ENCODE results near the gene NFYA. TPM values are rescaled to one million over a fixed set of nuclear protein-coding genes. Genes with fewer than 3 reads are reported as not detected.

Gene NFYA
- total and polyA plus RNA-seq, 9 of the 15 experiments (the other 6 are each of a cell fraction or from before 2014, with no cell fraction given), result 7.3 to 37.1 (median 21.8) TPM

DNA sequence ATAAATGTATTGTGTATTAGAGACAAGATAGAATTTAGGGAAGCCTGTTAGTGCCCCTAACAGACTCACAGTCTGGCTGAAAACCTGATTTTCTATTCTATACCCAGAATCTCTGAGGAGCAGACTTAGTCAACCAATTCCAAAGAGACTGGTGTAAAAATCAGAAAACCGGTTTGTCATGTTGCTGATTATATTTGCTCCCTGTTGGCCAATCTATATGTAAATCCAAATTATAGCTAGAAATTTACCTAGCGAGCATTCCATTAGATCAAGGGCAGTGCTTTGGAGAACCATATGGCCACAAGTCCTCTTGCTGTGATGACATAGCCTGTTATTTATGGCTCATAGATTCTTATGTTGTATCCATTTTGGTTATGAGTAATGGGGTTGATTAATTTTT, 4.8 kb downstream of the NFYA start:
- peaks cover 9 to 17% of the 10 kb centered on the region in 2 experiments for H3K4me1 ChIP-seq (replicated peaks in 1 of 2; ENCODE audit: control insufficient read depth in 2 of 2, insufficient read depth in 2 of 2, low read length in 2 of 2)

GRCh38 chr6:41078101-41078500, 5.3 kb downstream of the NFYA start:
- no peaks in the 10 kb centered on the region for H3K9me3 ChIP-seq (replicated peaks; ENCODE audit: control insufficient read depth, insufficient read depth, low read depth, low read length)
- peaks cover 7 to 17% of the 10 kb centered on the region in 2 experiments for H3K4me1 ChIP-seq (replicated peaks in 1 of 2; ENCODE audit: control insufficient read depth in 2 of 2, insufficient read depth in 2 of 2, low read length in 2 of 2)
- 91% methylated on average over 3 of the region's 3 CpGs for WGBS (ENCODE audit: insufficient coverage, low coverage, missing lambda C conversion rate)
- peaks cover 64% of the 10 kb centered on the region for H3K79me2 ChIP-seq (ENCODE audit: control insufficient read depth, insufficient read depth, low read length)
- H3K4me3 ChIP-seq, result no peak overlapping the region
- no peaks in the 10 kb centered on the region for H3K9me1 ChIP-seq (ENCODE audit: control insufficient read depth, insufficient read depth, low read length)
- ChIA-PET POLR2A (no interaction called here), CTCF (ENCODE audit: low intra/inter-chr PET ratio) (no interaction called here)
- H3K27me3 ChIP-seq (ENCODE audit: control insufficient read depth in 2 of 2, insufficient read depth in 2 of 2, low read length in 2 of 2), result no peaks in the 10 kb centered on the region
- TF ChIP-seq FIP1L1 (IDR thresholded peaks at IDR 0.05; ENCODE audit: low read depth, low read length, poor library complexity, severe bottlenecking) (no peak), TAF9B (IDR thresholded peaks at IDR 0.05; ENCODE audit: partially characterized antibody) (no peak), CHD4 (IDR thresholded peaks at IDR 0.05; ENCODE audit: insufficient read depth, insufficient replicate concordance, low read depth, low read length, poor library complexity, severe bottlenecking) (no peak), SMARCA4 (IDR thresholded peaks at IDR 0.05) (no peak), KDM1A (IDR thresholded peaks at IDR 0.05) (no peak), NUFIP1 (IDR thresholded peaks at IDR 0.05; ENCODE audit: partially characterized antibody) (no peak), ZBTB11 (CRISPR knock-in tag; IDR thresholded peaks at IDR 0.05) (no peak), ASH1L (IDR thresholded peaks at IDR 0.05; ENCODE audit: borderline replicate concordance, low read depth, partially characterized antibody) (no peak), DACH1 (IDR thresholded peaks at IDR 0.05; ENCODE audit: partially characterized antibody) (no peak), ATF4 (CRISPR knock-in tag; IDR thresholded peaks at IDR 0.05) (no peak)
- FAIRE-seq (no peak), DNase-seq (ENCODE audit: extremely low read depth in 1 of 4, low spot score in 3 of 4) (no peak), ATAC-seq (no peak)
- no peaks in the 10 kb centered on the region for H4K20me1 ChIP-seq (replicated peaks; ENCODE audit: control insufficient read depth, insufficient read depth, low read length)
- H2AFZ ChIP-seq (ENCODE audit: low read depth, low read length), result no peak overlapping the region
- intact Hi-C loops (cut with micrococcal nuclease) (no loop called here), in situ Hi-C loops (cut with MboI) (no loop called here)
- BruUV-seq (replicated peaks), result no TSS peak
- H3K9ac ChIP-seq (ENCODE audit: insufficient read depth in 1 of 2, low read depth in 2 of 2, low read length in 2 of 2), result no peak overlapping the region
- H3K27ac ChIP-seq (ENCODE audit: extremely low read depth, low read depth, low read length), result no peak overlapping the region
- H3K36me3 ChIP-seq (ENCODE audit: control insufficient read depth, insufficient read depth, low read length), result peaks cover 48% of the 10 kb centered on the region
- H3K4me2 ChIP-seq (ENCODE audit: insufficient read depth, low read length), result no peak overlapping the region

More for the DNA sequence above, 4.8 kb downstream of the NFYA start:
- ATAC-seq, result no peak
- ChIA-PET CTCF (ENCODE audit: low intra/inter-chr PET ratio) (no interaction called here), POLR2A (interaction anchor here (1.3 kb wide), 1 partner anchor 54 kb away, joined by 3 read pairs; no protein-coding TSS in a partner anchor)
- Histone ChIP-seq H3K4me3 (no peak overlapping the region), H3K4me2 (ENCODE audit: insufficient read depth, low read length) (no peak overlapping the region), H3K9me1 (ENCODE audit: control insufficient read depth, insufficient read depth, low read length) (no peaks in the 10 kb centered on the region), H3K9ac (ENCODE audit: insufficient read depth in 1 of 2, low read depth in 2 of 2, low read length in 2 of 2) (no peak overlapping the region), H2AFZ (ENCODE audit: low read depth, low read length) (no peak overlapping the region), H3K9me3 (replicated peaks; ENCODE audit: control insufficient read depth, insufficient read depth, low read depth, low read length) (no peaks in the 10 kb centered on the region), H3K79me2 (ENCODE audit: control insufficient read depth, insufficient read depth, low read length) (peaks cover 65% of the 10 kb centered on the region), H3K27ac (ENCODE audit: extremely low read depth, low read depth, low read length) (no peak overlapping the region), H3K27me3 (ENCODE audit: control insufficient read depth in 2 of 2, insufficient read depth in 2 of 2, low read length in 2 of 2) (no peaks in the 10 kb centered on the region), H4K20me1 (replicated peaks; ENCODE audit: control insufficient read depth, insufficient read depth, low read length) (no peaks in the 10 kb centered on the region), H3K36me3 (ENCODE audit: control insufficient read depth, insufficient read depth, low read length) (peaks cover 44% of the 10 kb centered on the region)
- no peak for FAIRE-seq
- no peak for TF ChIP-seq ZNF766 (CRISPR knock-in tag; conservative IDR thresholded peaks at IDR 0.05)
- TF ChIP-seq ATF7 (IDR thresholded peaks at IDR 0.05), result no peak
- no peak for TF ChIP-seq TAF9B (IDR thresholded peaks at IDR 0.05; ENCODE audit: partially characterized antibody)
- no peak for TF ChIP-seq ZNF140 (CRISPR knock-in tag; IDR thresholded peaks at IDR 0.05)
- TF ChIP-seq TBP (optimal IDR thresholded peaks at IDR 0.05; ENCODE audit: low read depth, low read length), result no peak
- intact Hi-C loops (cut with micrococcal nuclease) (no loop called here), in situ Hi-C loops (cut with MboI) (no loop called here)
- BruUV-seq (replicated peaks), result no TSS peak
- no peak for DNase-seq (ENCODE audit: extremely low read depth in 1 of 4, low spot score in 3 of 4)
- 81% methylated on average over 2 of the region's 2 CpGs for WGBS (ENCODE audit: insufficient coverage, low coverage, missing lambda C conversion rate)

All from K562 (cell line).